GM21786 (cell line): ENCODE data around the gene OR7G2.
"Not testable (repeated sequence)": the region's sequence is repeated elsewhere in the genome, so short reads cannot be mapped to it uniquely, and the experiment has no call there.

Source experiments
- ATAC-seq: cut with Tn5 transposase; IDR thresholded peaks from one replicate; pipeline ENCODE4 v1.9.1; 2021; ENCODE audit not compliant: unreplicated experiment

OR7G2 gene

DNA sequence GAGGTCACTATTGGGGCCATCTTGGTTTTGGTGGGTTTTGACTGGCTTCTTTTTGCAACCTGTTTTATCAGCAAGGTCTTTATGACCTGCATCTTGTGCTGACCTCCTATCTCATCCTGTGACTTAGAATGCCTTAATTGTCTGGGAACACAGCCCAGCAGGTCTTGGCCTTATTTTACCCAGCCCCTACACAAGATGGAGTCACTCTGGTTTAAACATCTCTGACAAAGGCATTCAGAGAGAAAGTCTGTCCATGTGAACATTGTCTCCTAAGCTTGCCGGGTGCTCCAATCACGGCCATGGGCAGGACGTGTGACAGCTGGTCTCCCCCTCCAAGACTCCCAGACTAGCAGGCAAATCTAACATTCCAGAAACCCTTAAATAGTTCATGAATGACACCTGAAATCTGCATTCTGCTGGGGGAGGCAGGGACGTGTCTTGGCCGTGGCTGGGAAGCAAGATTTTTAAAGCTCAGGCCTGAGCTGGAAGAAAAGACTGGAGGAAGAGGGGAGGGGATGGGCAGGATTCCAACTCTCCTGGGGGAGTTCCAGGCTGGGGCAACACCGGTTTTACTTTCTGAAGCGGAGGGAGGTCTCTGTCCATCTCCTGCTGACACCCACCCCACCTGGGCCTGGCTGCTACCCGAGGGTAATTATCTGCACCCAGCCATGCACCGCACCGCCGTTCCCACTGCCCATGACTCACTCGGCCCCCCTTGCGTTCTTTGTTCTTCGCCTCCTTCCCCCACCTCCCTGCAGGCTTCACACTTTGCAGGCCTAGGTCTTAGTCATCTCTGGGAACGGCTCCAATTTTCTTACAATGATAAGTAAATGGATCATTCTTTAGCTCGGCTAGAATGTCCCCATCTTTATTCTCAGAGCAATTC, 32.0 kb downstream of the OR7G2 start:
- no peak for ATAC-seq

DNA sequence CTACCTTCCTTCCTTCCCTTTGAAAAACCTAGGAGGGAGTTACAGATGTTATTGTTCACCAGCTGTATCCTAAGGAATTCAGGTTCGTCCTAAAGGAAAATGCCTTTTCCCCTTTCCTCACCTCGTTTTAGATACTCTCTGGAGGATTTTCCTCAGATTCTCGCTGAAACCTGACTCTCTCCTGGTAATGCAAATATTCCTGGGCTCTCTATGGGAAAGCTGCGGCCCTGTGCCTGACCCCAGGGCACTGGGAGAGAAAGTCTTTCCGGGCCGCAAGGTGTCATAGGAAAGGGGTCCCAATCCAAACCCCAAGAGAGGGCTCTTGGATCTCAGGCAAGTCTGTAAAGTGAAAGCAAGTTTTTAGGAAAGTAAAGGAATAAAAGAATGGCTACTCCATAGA, 33.5 kb downstream of the OR7G2 start:
- ATAC-seq = no peak

DNA sequence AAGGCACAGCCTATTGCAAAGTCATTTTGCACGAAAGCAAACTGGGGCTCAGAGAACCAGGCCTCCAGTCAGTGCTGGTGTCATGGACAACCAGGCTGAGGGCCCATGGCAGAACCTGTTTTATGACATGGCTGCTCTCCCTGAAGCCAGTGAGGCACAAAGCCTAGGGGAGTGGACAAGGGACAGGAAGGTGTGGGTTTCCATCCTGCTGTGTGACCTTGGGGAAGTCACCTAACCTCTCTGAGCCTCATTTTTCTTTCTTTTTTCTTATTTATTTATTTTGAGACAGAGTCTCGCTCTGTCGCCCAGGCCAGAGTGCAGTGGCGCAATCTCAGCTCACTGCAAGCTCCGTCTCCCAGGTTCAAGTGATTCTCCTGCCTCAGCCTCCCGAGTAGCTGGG, 35.6 kb downstream of the OR7G2 start:
- not testable (repeated sequence) for ATAC-seq

DNA sequence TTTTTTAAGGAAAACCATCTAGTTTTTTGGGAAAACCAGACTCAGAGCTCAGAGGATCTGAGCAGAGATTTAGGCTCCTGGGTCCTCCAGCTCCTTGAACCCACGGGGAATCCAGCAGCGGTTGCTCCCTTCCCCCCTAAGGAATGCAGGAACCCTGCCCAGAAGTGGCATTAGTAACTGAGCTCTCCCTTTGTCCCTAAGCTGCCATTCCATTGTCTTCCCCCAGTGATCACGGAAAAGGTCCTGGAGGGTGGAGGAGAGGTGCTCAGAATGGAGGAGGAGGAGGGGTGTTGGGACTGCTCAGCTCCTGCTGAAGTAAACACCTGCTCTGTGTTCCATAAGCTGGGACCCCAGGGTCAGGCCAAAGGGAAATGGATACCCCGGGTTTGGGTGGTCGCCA, 37.2 kb downstream of the OR7G2 start:
- ATAC-seq = no peak

DNA sequence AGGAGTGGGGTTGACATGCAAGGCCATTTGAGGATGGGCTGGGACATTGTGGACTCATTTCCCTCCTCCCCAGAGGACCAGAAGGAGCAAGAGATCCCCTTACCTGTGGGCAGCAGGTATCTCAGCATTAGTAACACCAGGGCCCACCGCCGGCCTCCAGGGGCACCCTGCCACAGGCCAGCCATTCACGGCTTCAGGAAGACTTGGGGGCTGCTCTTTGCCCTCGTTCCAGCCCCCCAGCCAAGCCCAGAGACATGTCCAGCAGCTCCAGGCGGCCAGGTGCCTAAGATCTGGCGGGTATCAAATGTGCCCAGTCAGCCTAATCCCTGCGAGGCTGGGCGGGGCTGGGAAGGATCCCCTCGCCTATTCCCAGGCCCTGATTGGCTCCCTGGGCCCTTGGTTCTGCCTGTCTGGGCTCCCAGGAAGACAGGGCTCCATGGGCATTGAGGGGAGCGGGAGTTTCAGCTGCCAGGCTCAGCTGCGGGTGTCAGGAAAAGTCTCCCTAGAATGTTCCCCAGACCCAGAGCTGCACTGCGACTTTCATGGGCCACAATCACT, 41.7 kb downstream of the OR7G2 start:
- no peak for ATAC-seq

DNA sequence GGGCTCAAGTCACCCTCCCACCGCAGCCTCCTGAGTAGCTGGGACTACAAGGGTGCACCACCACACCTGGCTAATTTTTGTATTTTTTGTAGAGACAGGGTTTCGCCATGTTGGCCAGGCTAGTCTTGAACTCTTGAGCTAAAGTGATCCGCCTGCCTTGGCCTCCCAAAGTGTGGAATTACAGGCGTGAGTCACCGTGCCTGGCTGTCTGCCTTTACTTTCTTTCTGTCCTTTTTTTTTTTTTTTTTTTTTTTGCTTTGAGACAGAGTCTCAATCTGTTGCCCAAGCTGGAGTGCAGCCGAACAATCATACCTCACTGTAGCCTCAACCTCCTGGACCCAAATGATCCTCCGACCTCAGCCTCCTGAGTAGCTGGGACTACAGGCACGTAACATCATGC, 45.4 kb downstream of the OR7G2 start:
- no peak for ATAC-seq

DNA sequence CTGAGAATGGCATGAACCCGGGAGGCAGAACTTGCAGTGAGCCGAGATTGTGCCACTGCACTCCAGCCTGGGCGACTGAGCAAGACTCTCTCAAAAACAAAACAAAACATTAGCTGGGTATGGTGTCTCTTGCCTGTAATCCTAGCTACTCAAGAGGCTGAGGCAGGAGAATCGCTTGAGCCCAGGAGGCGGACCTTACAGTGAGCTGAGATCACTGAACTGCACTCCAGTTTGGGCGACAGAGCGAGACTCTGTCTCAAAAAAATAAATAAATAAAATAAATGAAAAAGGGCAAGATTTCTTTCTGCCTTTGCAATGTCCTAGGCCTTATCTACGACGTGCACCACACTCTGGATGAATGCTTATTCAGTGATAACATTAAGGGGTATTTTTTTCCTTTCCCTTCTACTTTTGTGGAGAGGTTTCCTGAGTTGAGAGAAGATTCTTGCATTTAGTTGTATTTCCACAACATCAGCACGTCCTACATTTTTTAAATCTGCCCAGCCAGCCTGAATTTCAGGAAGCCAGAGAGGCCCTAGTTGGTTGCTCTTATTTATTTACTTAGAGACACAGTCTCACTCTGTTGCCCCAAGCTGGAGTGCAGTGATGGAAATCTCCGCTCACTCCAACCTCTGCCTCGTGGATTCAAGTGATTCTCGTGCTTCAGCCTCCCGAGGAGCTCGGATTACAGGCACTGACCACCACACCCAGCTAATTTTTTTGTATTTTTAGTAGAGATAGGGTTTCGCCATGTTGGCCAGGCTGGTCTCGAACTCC, 46.5 kb downstream of the OR7G2 start:
- ATAC-seq = no peak

DNA sequence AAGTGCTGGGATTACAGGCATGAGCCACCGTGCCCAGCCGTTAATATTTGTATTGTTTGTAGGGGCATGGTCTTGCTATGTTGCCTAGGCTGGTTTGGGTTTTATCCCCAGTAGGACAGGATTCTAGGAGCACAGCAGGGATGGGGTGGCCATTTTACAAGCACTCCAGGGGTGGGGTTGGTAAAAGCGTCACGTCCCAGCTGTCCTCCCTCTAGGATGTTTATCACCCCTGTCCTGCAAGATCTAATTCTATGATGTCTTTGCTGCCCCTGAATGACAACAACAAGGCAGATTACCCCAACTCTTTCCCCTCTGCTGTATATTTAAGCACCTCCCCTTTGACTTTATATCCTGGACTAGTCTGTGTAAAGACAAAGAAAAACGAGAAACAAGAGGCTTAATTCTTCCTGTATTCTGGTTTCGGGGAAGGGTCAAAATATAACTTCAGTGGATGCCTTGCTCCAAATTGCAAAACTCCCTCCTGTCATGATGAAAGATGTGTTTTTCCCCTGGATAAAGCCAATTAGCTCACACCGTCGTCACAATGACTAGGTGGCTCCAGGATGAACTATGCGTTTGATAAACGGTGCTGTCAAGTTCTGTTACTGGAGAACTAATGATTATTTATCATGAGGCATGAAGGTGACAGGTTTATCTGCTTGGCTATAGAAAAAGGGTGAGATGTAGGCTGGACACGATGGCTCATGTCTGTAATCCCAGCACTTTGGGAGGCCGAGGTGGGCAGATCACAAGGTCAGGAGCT, 48.2 kb downstream of the OR7G2 start:
- no peak for ATAC-seq

DNA sequence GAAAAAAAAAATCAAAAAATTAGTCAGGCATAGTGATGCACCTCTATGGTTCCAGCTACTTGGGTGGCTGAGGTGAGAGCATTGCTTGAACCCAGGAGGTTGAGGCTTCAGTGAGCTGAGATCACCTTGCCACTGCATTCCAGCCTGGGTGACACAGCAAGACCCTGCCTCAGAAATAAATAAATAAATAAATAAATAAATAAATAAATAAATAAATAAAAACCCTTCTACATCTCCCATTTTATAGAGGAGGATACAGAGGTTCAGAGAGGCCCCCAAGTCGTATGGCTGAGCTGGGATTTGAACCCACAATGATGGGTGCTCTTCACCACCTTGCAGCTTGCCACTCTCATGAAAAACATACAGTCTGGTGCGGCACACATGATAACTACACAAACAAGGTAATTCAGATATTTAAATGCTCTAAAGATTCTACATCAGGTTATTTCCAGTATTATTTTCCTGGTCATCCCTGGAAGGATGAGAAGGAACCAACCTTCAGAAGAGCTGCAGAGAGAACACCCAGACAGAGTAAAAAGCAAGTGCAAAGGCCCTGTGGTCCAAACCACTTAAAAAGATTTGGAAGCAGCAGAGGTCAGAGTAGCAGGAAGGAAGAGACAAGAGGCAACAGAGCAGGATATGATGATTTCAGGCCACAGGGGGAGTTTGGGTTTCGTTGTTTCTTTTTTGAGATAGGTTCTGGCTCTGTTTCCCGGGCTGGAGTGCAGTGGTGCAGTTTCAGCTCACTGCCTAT, 49.6 kb downstream of the OR7G2 start:
- no peak for ATAC-seq

DNA sequence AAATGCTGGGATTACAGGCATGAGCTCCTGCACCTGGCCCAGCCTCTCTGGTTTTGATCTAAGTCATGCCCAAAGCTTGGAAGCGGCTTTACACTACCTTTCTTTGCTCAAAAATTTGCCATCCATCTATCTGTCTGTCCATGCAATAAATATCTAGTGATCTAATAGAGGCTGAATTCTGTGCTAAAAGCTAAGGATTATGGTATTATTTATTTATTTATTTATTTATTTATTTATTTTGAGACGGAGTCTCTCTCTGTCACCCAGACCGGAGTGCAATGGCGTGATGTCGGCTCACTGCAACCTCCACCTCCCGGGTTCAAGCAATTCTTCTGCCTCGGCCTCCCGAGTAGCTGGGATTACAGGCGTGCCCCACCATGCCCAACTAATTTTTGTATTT, 51.1 kb downstream of the OR7G2 start:
- ATAC-seq = not testable (repeated sequence)

DNA sequence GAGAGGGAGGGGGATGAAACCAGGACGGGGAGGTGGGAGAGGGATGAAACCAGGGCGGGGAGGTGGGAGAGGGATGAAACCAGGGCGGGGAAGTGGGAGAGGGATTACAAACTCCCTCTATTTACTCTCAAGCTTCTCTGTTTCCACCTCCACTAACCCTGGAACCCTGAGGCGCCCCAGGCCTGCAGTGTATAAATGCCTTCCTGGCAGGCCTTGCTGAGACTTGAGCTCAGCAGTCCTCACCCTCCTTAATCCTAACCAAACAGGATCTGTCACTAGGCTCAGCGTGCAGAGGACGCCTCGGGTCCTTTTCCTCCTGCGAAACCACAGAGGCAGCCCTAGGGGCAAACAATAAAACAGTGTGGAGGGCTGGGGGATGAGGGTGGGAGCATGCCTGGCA, 52.5 kb downstream of the OR7G2 start:
- ATAC-seq = no peak

DNA sequence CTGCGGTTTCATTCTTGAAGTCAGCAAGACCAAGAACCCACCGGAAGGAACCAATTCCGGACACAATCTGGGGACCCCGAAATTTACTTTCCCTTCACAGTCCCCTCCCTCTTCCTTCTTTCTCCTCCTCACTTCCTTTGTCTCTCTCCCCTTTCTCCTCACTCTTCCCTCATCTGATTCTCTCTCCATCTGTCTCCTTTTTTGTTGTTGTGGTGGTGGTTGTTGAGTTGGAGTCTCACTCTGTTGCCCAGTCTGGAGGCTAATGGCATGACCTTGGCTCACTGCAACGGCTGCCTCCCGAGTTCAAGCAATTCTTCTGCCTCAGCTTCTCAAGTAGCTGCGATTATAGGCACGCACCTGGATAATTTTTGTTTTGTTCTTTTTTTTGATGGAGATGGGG, 53.1 kb downstream of the OR7G2 start:
- no peak for ATAC-seq

DNA sequence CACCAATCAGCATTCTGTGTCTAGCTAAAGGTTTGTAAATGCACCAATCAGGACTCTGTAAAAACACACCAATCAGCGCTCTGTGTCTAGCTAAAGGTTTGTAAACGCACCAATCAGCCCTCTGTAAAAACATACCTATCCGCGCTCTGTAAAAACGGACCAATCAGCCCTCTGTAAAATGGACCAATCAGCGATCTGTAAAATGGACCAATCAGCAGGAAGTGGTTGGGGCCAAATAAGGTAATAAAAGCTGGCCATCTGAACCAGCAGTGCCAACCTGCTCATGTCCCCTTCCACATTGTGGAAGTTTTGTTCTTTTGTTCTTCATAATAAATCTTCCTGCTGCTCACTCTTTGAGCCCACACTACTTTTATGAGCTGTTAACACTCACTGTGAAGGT, 53.6 kb downstream of the OR7G2 start:
- not testable (repeated sequence) for ATAC-seq

DNA sequence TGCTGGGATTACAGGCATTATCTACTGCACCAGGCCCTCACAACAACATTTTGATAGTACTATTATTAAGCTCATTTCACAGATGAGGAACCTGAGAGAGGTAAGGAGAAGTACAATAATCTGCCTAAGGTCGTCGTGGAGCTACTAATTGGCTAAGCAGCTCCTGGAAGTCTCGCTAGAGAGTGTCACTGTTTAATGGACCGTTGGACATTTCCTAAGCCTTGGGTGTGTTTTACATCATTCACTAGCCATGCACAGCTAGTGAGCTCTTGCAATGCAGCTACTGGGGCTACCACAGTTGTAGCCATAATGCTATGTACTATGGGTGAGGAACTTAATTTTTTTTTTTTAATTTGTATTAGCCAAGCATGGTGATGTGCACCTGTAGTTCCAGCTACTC, 54.4 kb downstream of the OR7G2 start:
- ATAC-seq = no peak
